T-cell (primary cell): Measurements from ENCODE around the gene ADAMTS13. TPM values are rescaled to one million over a fixed set of nuclear protein-coding genes. Genes with fewer than 3 reads are reported as not detected.

ENCODE experiments used
- ATAC-seq, 4 experiments: fragments of 200-7000 bp in 3 of 4; fragments of 150-1000 bp in 1 of 4; cut with Tn5 transposase; replicated peaks in 1 of 4; 1 replicate in 3 of 4; 2 replicates in 1 of 4; pipeline ENCODE4 v1.10.0; 2021; ENCODE audit warnings: moderate library complexity in 3 of 4, mild to moderate bottlenecking in 2 of 4, moderate number of reproducible peaks in 1 of 4
- CTCF ChIA-PET, 2 donors: fragments of 300-600 bp; sonication (Branson Sonifier 250); formaldehyde crosslinking; loops; one replicate each; lab custom pipeline; 2022; ENCODE audit warnings: antibody characterized with exemption in 2 of 2; lab: Charles Lee
- POLR2A ChIA-PET, 2 donors: fragments of 300-600 bp; sonication (Branson Sonifier 250); formaldehyde crosslinking; loops; one replicate each; lab custom pipeline; 2022; ENCODE audit warnings: antibody characterized with exemption in 2 of 2; lab: Charles Lee
- DNase-seq, 35 experiments: peaks; one replicate each; pipeline versions ENCODE4 v3.0.0 to v3.0.0-alpha.2; 2013 to 2023
- H3K27ac ChIP-seq: one replicate; pipeline ENCODE4 v1.5.1; 2013; ENCODE audit warnings: low read length
- H3K27me3 ChIP-seq, 2 experiments: replicated peaks in 1 of 2; 1 replicate in 1 of 2; 2 replicates in 1 of 2; pipeline versions ENCODE4 v1.6.1 to v1.7.0; 2013; ENCODE audit warnings: low read length in 1 of 2, mixed read lengths in 1 of 2; ENCODE audit not compliant: control insufficient read depth in 2 of 2, insufficient read depth in 2 of 2; ENCODE audit errors: extremely low read depth in 1 of 2
- H3K36me3 ChIP-seq, 2 donors: 1 replicate in 1 of 2; 2 replicates in 1 of 2; pipeline versions ENCODE4 v1.6.1 to v1.7.0; 2013; ENCODE audit warnings: low read length in 1 of 2; ENCODE audit not compliant: control insufficient read depth in 2 of 2, insufficient read depth in 1 of 2; ENCODE audit errors: extremely low read depth in 1 of 2
- H3K4me1 ChIP-seq, 2 experiments: 1 replicate in 1 of 2; 2 replicates in 1 of 2; pipeline versions ENCODE4 v1.6.1 to v1.7.0; 2013; ENCODE audit warnings: low read length in 2 of 2, mixed read lengths in 1 of 2; ENCODE audit not compliant: insufficient read depth in 2 of 2, control insufficient read depth in 1 of 2; ENCODE audit errors: extremely low read depth in 1 of 2
- H3K4me3 ChIP-seq, 2 donors: 1 replicate in 1 of 2; 2 replicates in 1 of 2; pipeline versions ENCODE4 v1.5.1 to v1.7.0; 2013; ENCODE audit warnings: mild to moderate bottlenecking in 2 of 2, low read length in 1 of 2, moderate library complexity in 1 of 2; ENCODE audit not compliant: control insufficient read depth in 1 of 2; ENCODE audit errors: extremely low read depth in 1 of 2
- H3K9me3 ChIP-seq: 2 replicates; pipeline ENCODE4 v1.7.0; 2013
- H3K27ac Mint-ChIP-seq, 2 donors: one replicate each; pipeline ENCODE4 v1.8.0; 2020 to 2021; ENCODE audit warnings: mild to moderate bottlenecking in 2 of 2, mixed read lengths in 2 of 2
- H3K27me3 Mint-ChIP-seq, 2 donors: one replicate each; pipeline ENCODE4 v1.8.0; 2021 to 2022; ENCODE audit warnings: mixed read lengths in 2 of 2
- H3K36me3 Mint-ChIP-seq: one replicate; pipeline ENCODE4 v1.8.0; 2021; ENCODE audit warnings: mixed read lengths
- H3K4me1 Mint-ChIP-seq, 3 donors: one replicate each; pipeline ENCODE4 v1.8.0; 2020 to 2022; ENCODE audit warnings: mixed read lengths in 3 of 3, mild to moderate bottlenecking in 1 of 3
- H3K4me3 Mint-ChIP-seq, 3 donors: one replicate each; pipeline ENCODE4 v1.8.0; 2020 to 2022; ENCODE audit warnings: mild to moderate bottlenecking in 3 of 3, mixed read lengths in 3 of 3, moderate library complexity in 3 of 3
- H3K9me3 Mint-ChIP-seq, 3 donors: one replicate each; pipeline ENCODE4 v1.8.0; 2020 to 2022; ENCODE audit warnings: mixed read lengths in 3 of 3
- WGBS: methylation state at CpG from one replicate; pipeline ENCODE4 v1.1.5; 2013; ENCODE audit warnings: missing lambda C conversion rate; ENCODE audit not compliant: insufficient coverage; 5-methylcytosine and 5-hydroxymethylcytosine counted together
- total RNA-seq, 35 experiments: library from RNA in 6 of 35; stranded (reverse) in 6 of 35; fragments of 120-200 nt in 1 of 35; gene quantifications; one replicate each; pipeline versions ENCODE4 v1.2.1 to v1.2.4 and lab custom pipeline; 2013 to 2026

The ADAMTS13 gene
- total RNA-seq, 5 donors from 2014 or later (not counting 1 experiment from before 2014, with no cell fraction given), result 1.3 to 3.3 (median 2.4) TPM

DNA sequence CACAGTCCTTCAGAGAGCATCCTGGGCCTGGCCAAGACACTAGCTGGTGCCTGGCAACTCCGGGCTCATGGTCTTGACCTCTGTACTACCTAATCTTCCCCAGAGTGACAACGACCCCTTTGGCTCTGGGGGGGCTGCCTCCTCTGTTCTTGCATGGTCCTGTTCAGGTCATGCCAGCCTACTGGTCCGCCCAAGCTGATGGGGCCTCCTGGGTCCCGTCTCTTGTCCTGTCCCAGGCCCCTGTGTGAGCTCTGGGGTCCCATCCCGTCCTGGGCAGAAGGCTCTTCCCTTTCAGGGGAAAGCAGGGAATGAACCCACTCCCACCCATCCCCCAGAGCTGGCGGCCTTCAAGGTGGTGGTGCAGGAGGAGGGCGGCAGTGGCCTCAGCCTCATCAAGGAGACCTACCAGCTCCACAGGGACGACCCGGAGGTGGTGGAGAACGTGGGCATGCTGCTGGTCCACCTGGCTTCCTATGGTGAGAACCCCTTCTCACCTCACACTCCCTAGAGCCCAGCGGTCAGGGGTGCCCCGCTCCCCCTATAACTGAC, 17.6 kb upstream of the ADAMTS13 start:
- no peak overlapping the region for H3K4me3 Mint-ChIP-seq
- peaks cover 11% of the 10 kb centered on the region for H3K36me3 Mint-ChIP-seq
- no peaks in the 10 kb centered on the region for H3K9me3 Mint-ChIP-seq
- Histone ChIP-seq H3K27ac (no peak overlapping the region), H3K27me3 (no peaks in the 10 kb centered on the region), H3K9me3 (no peaks in the 10 kb centered on the region), H3K36me3 (peaks cover 12 to 48% of the 10 kb centered on the region in 2 donors), H3K4me3 (no peak overlapping the region), H3K4me1 (peaks cover 0 to 23% of the 10 kb centered on the region in 2 experiments)
- DNase-seq (no peak), ATAC-seq (no peak)
- peaks cover 0 to 12% (median 10%) of the 10 kb centered on the region in 3 donors for H3K4me1 Mint-ChIP-seq
- POLR2A ChIA-PET, result no interaction called here
- no peak overlapping the region for H3K27ac Mint-ChIP-seq
- WGBS, result 92% methylated on average over 8 of the region's 12 CpGs
- no peaks in the 10 kb centered on the region for H3K27me3 Mint-ChIP-seq
- CTCF ChIA-PET, result interaction anchor here (1.2 to 1.5 kb wide), 2 partner anchors 11 to 12 kb away, joined by 3 read pairs; no protein-coding TSS in a partner anchor

- ChIA-PET CTCF (interaction anchor here in 1 of 2 donors (1.3 kb wide), 1 partner anchor 219 kb away, joined by 3 read pairs; no protein-coding TSS in a partner anchor), POLR2A (no interaction called here)
- Mint-ChIP-seq H3K27ac (no peak overlapping the region), H3K9me3 (no peaks in the 10 kb centered on the region), H3K4me3 (no peak overlapping the region), H3K36me3 (peaks cover 24% of the 10 kb centered on the region), H3K4me1 (peaks cover 4 to 12% (median 10%) of the 10 kb centered on the region in 3 donors), H3K27me3 (no peaks in the 10 kb centered on the region)
- ATAC-seq (no peak), DNase-seq (no peak)
- Histone ChIP-seq H3K4me1 (peaks cover 0 to 20% of the 10 kb centered on the region in 2 experiments), H3K36me3 (peaks cover 16 to 60% of the 10 kb centered on the region in 2 donors), H3K9me3 (no peaks in the 10 kb centered on the region), H3K27ac (no peak overlapping the region), H3K27me3 (no peaks in the 10 kb centered on the region), H3K4me3 (no peak overlapping the region)
- WGBS, result 90% methylated on average over 12 of the region's 19 CpGs
Measured at GRCh38 chr9:133405508-133406438, 16.4 kb upstream of the ADAMTS13 start.

DNA sequence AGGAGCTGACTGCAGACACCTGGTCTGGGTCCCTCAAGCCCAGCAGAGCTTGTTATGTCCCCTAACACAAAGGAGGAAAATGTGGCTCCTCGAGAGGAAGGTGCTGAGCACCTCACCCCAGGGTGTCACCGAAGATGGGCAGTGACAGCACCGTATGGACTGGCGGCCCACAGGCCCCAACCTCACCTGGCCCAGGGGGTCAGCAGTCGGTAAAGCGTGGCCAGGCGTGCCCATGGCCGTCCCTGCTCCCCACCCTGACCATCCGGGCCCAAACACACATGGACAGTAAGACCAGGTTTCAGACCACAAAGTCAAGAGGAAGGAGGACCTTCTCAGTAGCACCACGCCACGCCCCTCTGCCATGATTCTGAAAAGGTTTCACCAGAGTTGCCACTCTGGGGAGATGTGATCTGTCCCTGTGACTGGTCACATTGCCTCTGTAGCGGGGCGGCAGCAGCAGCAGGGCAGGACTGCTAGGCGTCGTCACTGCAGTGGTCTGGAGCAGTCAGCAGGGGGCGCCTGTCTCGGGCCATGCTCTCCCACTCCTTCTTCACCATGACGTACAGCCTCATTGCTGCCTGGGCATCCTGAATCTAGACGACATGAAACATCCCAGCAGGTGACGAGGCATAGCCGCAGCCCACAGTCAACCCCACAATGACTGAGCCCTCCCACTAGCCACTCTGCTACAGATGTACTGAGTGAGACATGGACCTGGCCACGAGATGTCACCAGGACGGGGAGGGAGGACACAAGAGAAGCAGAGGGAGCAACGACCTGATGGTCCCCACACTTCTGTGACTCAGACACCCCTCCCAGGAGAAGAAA, 15.5 kb upstream of the ADAMTS13 start:
- Histone ChIP-seq H3K4me1 (peaks cover 0 to 17% of the 10 kb centered on the region in 2 experiments), H3K27me3 (no peaks in the 10 kb centered on the region), H3K27ac (peak overlapping the region; percentile 9), H3K9me3 (no peaks in the 10 kb centered on the region), H3K4me3 (no peak overlapping the region), H3K36me3 (peaks cover 16 to 68% of the 10 kb centered on the region in 2 donors)
- ATAC-seq (peak; percentile 81 to 87 (median 84)), DNase-seq (peak; percentile 44 to 87 (median 70))
- Mint-ChIP-seq H3K27me3 (no peaks in the 10 kb centered on the region), H3K4me3 (no peak overlapping the region), H3K4me1 (peaks cover 4 to 12% (median 10%) of the 10 kb centered on the region in 3 donors), H3K36me3 (peaks cover 26% of the 10 kb centered on the region), H3K27ac (peak overlapping the region; percentile 49 to 61), H3K9me3 (no peaks in the 10 kb centered on the region)
- CTCF ChIA-PET, result interaction anchor here in 1 of 2 donors (1.3 kb wide), 1 partner anchor 220 kb away, joined by 3 read pairs; no protein-coding TSS in a partner anchor
- POLR2A ChIA-PET, result no interaction called here
- WGBS, result 67% methylated on average over 14 of the region's 24 CpGs

DNA sequence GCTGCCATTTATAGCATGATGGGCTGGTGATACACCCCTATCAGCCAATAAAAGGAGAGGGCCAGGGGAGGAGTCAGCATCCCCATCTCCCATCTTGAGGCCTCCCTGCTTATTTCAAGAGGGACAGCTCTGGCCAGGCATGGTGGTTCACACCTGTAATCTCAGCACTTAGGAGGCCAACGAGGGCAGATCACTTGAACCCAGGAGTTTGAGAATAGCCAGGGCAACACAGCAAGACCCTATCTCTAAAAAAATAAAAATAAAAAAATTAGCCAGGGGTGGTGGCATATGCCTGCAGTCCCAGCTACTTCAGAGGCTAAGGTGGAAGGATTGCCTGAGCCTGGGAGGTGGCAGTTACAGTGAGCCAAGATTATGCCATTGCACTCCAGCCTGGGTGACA, 14.1 kb upstream of the ADAMTS13 start:
- no peak for DNase-seq
- Mint-ChIP-seq H3K4me3 (no peak overlapping the region), H3K36me3 (peaks cover 35% of the 10 kb centered on the region), H3K27me3 (no peaks in the 10 kb centered on the region), H3K27ac (no peak overlapping the region), H3K9me3 (no peaks in the 10 kb centered on the region), H3K4me1 (peaks cover 4 to 12% (median 10%) of the 10 kb centered on the region in 3 donors)
- Histone ChIP-seq H3K4me1 (peaks cover 0 to 17% of the 10 kb centered on the region in 2 experiments), H3K27ac (no peak overlapping the region), H3K36me3 (peaks cover 27 to 75% of the 10 kb centered on the region in 2 donors), H3K27me3 (no peaks in the 10 kb centered on the region), H3K9me3 (no peaks in the 10 kb centered on the region), H3K4me3 (no peak overlapping the region)
- ChIA-PET CTCF (interaction anchor here in 1 of 2 donors (0.7 kb wide), 1 partner anchor 77 kb away, joined by 5 read pairs; no protein-coding TSS in a partner anchor), POLR2A (no interaction called here)
- ATAC-seq, result no peak
- no CpG with 5 or more reads among the region's 1 CpG for WGBS

- H3K4me3 ChIP-seq, result no peak overlapping the region
- Mint-ChIP-seq H3K27ac (peak overlapping the region in 1 of 2 donors; percentile 36), H3K4me1 (peaks cover 46 to 62% (median 48%) of the 10 kb centered on the region in 3 donors), H3K27me3 (no peaks in the 10 kb centered on the region), H3K4me3 (peak overlapping the region in 2 of 3 donors; percentile 87 to 89), H3K9me3 (no peaks in the 10 kb centered on the region), H3K36me3 (peaks cover 30% of the 10 kb centered on the region)
- ATAC-seq (no peak), DNase-seq (no peak)
- no peak overlapping the region for H3K27ac ChIP-seq
- no peaks in the 10 kb centered on the region for H3K9me3 ChIP-seq
- CTCF ChIA-PET, result interaction anchor here in 1 of 2 donors (0.7 kb wide), 1 partner anchor 11 kb away, joined by 3 read pairs; no protein-coding TSS in a partner anchor
- peaks cover 12 to 55% of the 10 kb centered on the region in 2 donors for H3K36me3 ChIP-seq
- H3K4me1 ChIP-seq, result peaks cover 5 to 41% of the 10 kb centered on the region in 2 experiments
- POLR2A ChIA-PET, result no interaction called here
- no CpG with 5 or more reads among the region's 1 CpG for WGBS
- no peaks in the 10 kb centered on the region for H3K27me3 ChIP-seq
Measured at GRCh38 chr9:133415170-133415569, 7.0 kb upstream of the ADAMTS13 start.
